Measurements from ENCODE around the gene TAS1R3.
"Not testable (repeated sequence)": the region's sequence is repeated elsewhere in the genome, so short reads cannot be mapped to it uniquely, and the experiment has no call there.

The TAS1R3 gene

DNA sequence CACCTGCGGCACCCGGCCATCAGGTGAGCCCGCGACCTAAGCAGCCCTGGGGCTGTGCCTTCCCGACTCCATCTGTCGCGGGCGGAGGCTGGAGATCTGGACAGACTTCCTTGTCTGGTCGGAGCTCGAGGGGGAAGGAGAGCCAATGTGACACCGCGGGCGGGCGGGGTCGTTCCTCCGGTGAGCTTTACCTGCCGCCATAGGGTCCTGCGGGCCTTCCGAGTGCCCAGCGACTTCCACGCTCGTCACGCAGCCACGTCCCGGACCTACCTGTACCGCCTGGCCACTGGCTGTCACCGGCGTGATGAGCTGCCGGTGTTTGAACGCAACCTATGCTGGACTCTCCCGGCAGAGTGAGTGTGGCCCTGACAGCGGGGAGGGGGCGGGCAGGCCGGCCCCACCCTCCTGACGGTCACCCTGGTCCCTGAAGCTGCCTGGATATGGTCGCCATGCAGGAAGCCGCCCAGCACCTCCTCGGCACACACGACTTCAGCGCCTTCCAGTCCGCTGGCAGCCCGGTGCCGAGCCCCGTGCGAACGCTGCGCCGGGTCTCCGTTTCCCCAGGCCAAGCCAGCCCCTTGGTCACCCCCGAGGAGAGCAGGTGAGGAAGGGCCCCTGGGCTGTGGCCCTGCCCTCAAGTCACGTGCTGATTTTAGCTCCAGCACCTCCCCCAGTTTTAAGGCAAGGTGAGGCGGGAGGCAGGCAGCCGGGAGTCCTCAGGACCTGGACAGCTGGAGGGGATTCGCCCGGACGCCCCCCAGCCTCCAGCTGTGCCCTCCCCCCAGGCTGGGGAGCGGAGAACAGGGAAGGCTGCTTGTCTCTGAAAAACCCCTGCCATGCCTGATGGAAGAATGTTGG, 21.6 kb upstream of the TAS1R3 start:
- no peak for DNase-seq

DNA sequence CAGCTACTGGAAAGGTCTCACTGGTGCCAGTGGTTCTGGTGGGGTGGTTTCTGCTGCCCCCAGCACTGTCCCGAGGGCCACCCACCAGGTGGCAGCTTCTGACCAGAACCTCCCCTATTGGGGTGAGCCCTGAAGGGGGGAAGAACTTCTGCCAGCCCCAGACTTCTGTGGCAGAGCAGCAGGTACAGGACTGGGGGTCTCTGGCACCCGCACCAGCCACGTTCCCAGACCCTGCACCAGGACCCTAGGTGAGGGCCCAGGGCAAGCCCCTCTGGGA, 21.0 kb upstream of the TAS1R3 start:
- no peak for DNase-seq

DNA sequence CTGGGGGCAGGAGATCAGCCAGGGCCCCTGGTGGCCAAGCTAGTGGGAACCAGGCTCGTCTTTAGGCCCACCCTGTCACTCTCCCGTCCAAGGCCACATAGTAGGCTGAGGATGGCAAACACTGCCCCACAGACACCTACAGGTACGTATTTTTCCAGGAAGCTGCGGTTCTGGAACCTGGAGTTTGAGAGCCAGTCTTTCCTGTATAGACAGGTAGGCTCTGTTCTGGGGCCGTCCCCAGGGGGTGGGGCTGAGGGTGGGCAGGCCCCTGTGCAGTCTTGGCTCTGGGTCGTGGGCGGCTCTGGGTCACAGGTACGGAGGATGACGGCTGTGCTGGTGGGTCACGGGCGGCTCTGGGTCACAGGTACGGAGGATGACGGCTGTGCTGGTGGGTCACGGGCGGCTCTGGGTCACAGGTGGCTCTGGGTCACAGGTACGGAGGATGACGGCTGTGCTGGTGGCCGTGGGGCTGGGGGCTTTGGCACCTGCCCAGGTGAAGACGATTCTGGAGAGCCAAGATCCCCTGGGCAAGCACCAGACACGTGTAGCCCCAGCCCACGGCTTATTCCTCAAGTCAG, 20.5 kb upstream of the TAS1R3 start:
- no peak for DNase-seq

DNA sequence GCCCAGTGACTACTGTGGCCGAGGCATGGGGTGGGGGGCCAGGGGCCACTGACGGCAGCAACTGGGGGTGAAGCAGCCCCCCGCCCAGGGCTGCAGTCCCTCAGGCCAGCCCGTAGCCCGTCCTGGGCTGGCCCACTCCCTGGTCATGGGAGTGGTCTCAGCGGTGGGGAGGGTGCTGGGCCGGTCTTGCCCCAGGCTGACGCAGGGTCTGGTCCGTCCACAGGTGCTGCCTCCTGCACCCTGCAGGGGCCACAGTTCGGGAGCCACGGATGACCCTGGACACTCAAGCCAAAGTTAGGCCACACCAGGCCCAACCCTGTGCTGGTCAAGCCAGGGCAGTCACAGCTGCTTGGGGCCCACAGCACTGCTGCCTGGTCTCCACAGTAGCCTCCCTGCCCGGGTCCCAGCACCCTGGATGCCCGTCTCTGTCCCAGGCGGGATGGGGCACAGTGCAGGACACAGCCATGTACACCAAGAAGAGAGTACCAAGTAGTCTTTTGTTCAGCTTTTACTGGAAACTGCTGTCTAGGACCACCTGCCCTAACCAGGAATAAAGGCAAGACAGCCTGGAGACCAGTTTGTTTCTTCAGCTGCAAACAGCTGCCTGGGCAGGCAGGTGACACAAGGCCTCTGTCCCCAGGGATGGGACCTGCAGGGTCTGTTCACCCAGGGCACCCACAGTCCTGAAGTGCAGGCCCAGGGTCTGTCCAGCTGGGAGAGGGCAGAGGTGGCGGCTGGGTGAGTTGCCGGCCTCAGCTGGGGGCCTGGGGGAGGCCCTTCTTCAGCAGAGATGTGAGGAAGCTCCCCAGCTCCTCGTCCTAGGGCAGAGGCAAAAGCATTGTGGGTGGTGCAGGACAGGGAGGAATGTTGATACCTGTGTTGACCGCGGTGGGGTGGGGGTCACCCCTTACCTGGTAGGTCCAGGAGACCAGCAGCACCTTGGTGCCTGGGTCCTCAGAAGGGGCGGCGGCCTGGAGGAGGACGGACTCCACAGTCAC, 19.7 kb upstream of the TAS1R3 start:
- DNase-seq, result no peak

DNA sequence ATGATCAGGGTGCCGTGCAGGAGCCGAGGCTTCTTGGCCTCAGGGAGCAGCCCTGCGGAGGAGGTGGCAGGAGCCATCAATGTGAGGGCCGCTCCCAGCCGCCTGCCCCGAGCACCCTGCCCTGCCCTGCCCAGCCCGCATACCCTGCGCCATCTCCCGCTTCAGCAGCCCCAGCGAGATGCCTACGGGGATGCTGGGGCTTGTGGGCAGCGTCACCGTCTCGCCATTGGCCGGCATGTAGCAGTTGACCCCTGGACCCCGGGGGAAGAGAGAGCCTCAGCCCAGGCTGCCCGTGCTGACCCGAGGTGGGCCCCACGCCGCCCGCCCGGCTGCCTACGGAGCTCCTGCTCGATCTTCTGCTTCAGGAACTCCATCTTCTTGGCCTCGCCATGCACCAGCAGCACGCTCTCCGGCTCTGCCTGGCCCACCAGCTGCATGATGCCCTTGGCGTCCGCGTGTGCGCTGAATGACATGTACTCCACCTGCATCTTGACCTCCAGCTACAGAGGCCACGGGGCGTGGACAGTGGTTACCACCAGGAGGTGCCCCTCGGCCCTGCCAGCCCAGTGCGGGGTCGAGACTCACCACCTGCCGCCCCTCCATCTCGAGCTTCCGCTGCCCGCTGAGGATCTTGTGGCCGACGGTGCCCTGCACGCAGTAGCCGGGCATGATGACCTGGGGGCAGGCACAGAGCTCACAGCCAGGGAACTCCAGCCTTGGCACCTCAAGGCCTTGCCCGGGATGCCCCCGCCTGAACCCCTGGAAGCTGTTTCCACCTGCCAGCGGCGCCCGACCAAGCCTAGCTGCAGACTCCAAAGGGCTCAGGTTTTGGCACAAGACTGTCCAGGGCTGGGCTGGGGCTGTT, 18.4 kb upstream of the TAS1R3 start:
- no peak for DNase-seq

DNA sequence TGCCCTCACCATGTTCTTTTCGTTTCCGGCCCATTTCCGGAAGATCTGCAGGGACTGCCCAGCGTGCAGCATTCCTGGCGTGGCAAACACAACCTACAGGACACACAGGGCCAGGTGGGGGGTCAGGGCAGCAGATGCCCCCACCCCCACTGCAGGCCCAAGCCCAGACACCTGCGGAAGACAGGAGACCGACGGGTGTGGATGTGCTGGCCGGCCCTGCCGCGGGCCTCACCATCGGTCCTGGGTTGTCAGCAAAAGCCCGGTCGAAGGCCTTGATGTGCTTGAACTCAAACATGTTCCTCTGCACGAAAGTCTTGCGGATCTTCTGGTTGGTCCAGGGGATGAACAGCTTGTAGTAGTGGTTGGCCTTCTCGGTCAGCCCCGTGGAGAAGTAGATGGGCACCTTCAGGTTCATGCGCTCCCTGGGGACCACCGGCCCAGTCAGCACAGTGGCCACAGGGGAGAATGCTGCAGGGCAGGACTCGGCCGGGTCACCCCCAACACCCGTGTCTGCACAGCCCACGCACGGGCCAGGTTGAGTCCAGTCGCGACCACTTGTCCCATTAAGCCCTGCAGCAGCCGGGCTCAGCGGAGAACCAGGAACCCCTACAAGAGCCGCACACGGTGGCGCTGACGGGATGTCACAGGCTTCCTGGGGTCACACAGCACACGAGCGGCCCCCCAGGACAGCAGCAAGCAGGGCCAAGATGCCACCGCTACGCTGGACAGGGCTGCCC, 17.4 kb upstream of the TAS1R3 start:
- DNase-seq, result no peak

DNA sequence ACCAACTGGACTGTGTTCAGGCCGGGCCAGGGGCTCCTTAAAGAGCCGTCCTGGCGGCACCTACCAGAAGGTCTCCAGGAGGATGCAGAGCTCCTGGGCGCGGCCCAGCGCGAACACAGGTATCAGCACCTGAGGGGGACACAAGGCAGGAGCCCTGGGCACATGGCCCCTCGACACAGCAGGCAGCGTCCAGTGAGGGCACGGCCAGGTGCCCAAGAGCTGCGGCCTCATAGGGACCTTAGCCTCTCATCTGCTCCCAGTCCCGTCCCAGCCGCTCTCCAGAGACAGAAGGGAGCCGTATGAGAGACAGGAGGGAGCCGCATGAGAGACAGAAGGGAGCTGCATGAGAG, 16.9 kb upstream of the TAS1R3 start:
- no peak for DNase-seq

DNA sequence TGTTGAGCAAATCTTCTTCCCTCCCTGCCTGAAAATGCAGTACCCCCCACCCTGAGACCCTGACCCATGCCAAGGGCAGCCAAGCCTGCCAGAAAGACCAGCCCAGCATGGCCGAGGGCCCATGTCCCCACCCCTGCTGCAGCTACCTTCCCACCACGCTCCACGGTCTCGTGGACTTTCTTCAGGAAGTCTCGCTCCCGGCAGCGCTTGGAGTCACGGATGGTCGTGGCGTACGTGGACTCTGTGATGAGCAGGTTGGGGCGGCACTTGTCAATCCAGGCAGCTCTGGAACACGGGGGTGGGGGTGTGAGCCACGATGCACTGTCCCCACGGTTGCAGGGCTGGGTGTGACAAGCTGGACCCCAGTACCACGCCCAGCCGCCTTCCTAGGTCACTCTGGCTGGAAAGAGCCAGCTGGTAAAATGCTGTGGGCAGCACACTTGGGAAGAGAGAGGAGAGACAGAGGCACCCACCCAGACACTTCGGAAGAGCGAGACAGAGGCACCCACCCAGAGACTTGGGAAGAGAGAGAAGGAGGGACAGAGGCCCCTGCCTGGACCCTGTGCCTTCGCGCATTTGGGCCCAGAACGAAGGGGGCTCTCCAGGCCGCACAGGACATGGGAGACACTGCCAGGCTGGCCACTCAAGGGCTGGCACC, 16.3 kb upstream of the TAS1R3 start:
- no peak for DNase-seq

DNA sequence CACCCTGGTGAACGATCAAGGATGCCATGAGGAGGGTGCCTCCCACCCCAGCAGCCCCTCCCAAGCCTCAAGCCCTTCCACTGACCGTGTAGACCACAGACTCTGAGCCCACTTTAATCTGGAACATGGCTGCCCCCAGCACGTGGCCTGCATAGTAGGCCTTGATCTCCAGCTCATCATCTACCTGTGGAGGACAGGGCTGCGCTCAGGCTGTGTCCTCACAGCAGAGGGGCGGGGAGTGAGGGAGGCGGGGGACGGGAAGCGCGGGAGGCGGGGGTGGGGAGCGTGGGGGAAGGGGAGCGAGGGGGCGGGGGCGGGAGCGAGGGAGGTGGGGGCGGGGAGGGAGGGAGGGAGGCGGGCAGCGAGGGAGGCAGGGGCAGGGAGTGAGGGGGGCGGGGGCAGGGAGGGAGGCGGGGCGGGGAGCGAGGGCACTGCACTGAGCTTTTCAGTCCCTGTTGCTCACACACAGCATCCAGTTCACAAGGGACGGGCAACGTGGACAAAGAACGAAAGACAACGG, 15.6 kb upstream of the TAS1R3 start:
- DNase-seq, result no peak

DNA sequence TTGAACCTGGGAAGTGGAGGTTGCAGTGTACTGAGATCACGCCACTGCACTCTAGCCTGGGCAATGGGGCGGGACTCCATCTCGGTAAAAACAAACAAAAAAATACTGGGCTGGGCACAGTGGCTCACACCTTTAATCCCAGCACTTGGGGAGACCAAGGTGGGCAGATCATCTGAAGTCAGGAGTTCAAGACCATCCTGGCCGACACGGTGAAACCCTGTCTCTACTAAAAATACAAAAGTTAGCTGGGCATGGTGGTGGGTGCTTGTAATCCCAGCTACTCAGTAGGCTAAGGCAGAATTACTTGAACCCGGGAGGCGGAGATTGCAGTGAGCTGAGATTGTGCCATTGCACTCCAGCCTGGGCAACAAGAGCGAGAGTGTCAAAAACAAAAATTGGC, 14.9 kb upstream of the TAS1R3 start:
- DNase-seq, result not testable (repeated sequence)

DNA sequence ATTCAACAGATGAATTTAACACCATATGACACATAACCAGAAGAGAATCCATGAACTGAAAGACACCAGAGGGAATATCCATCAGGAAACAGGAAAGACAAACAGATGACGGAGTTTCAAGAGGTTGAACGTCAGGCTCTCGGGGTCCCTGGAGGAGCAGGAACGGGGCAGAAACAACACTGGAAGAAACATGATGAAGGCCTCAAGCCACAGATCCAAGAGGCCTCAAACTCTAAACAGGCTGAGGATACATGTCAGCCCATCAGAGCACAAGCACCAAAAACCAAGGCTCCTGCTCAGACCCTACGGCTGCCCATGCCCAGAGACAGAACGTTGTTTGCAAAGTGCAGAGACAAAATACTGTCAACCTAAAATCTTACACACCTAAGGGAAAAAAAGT, 13.7 kb upstream of the TAS1R3 start:
- DNase-seq, result no peak

DNA sequence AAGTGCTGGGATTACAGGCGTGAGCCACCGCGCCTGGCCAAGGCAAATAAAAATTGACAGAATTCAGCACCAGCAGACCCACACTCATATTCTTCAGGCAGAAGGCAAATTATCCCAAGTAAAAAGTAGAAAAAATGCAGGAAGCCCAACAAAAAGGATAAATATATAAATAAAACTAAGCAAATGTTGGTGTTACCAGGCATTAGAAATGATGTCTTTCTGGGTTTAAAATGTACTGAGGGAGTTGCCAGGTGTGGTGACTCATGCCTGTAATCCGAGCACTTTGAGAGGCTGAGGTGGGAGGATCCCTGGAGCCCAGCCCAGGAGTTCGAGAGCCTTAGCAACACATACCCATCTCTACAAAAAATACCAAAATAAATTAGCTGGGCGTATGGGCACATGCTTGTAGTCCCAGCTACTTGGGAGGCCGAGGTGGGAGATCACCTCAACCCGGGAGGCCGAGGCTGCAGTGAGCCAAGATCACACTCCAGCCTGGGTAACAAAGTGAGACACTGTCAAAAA, 12.9 kb upstream of the TAS1R3 start:
- no peak for DNase-seq

DNA sequence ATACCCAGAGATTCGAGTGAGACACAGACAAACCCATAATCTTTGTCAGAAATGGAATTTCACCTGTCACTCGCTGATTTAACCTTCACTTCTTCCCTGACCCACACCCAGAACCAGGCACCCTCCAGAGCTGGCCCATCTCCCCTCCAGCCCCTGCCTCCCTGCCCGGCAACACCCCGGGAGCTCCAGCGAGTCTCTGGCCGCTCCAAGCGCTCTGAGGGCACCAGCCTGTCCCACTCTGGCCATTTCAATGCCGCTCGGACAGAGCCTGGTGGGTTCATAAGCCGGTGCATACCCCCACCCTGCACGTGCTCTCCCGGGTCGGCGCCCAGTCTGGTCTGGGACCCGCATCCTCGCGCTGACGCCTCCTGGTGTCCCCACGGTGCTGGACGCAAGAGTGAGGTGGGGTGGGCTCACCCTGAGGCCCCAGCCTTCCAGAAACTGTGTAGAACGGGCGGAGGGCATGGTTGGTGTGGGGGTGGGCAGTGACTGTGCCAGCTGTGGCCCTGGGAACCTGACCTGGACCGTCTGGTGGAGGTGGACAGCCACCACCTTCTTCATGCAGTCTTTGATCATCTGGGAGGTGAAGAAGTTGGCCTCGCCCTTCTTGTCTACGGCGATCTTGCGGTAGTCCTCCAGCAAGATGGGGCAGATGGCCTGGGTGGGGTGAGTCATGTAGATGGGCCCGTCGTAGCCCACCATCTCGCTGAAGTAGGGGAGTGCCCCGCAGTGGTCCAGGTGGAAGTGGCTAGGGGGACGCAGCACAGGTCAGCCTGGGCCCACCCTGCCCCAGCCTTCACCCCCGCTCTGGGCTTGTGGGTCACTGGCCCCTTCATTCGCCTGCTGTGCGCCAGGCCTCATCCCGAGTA, 12.1 kb upstream of the TAS1R3 start:
- no peak for DNase-seq

DNA sequence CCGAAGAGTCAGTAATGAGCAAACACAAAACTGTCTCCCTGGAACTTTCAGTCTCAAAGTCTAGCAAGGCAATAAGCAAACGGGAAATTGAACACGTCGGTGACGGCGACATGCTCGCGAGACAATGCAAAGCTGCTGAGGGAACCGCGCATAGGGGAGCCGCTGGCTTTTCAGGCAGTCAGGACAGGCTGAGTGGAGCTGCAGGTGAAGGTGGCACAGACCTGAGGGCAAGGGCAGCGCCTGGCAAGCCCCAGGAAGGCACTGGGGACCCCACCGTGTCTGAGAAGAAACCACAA, 11.5 kb upstream of the TAS1R3 start:
- no peak for DNase-seq

DNA sequence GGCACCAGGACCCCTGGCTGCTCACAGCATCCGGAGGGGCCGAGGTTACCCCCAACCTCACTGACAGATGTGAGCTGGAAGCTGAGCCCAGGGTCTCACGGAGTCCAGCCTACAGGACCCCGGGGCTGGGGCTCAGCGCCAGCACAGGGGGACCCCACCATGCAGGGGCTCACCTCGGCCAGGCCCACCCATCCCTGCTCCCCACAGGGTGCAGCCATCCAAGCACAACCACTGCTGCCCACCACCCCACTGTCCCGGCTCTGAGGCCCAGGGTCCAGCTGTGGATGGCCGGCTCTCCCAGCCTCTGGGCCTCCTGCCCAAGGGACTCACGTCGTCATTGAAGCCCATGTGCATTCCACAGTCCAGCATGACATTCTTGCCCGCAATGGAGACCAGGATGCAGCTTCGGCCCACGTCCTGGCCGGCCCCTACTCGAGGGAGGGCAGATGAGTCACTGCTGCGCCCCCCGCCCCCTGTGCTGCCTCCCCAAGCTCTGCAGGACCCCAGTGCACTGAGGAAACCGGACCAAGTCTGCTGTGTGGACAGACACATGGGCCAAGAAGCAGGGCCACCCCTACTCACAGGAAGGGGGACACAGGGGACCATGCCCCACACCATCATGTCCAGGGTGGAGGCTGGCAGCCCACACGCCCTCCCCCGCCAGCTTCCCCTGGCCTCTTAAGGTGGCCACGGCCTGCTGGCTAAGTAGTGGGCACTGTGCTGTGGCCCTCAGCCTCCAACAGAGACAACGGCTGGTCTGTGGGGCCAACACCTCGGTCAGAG, 10.2 kb upstream of the TAS1R3 start:
- DNase-seq, result no peak

DNA sequence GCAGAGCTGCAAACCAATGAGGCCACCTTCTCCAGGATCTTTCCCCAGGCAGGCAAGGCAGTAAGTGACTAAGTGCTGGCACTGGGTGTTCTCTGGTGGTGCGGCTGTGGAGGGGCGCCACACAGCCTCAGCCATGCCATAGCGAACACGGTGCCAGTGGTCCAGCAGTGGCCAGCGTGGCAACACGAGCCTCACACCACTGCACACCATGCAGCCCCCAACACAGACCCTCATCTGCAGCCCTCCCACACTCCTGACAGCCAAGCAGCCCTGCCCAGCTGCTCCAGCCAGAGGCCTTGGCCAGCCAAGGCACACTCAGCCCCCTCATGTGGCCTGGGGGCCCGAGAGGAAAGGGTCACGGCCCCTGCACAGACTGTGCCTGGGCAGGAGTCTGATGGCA, 9.6 kb upstream of the TAS1R3 start:
- DNase-seq, result no peak

DNA sequence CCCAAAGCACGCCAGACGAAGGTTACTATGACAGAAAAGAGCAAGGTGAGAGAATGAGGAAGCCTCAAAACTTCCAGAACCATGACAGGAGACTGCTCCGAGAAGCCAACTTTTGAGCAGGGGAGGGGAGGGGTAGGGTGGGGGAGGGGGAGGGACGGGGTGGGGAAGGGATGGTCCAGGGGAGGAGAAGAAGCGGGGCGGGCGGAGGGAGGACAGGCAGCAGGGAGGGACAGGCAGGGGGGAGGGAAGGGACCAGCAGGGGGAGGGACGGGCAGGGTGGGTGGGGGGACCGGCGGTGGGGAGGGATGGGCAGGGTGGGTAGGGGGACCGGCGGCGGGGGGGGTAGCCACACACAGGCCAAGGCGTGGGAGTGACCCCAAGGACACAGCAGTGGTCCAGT, 8.7 kb upstream of the TAS1R3 start:
- DNase-seq, result no peak

DNA sequence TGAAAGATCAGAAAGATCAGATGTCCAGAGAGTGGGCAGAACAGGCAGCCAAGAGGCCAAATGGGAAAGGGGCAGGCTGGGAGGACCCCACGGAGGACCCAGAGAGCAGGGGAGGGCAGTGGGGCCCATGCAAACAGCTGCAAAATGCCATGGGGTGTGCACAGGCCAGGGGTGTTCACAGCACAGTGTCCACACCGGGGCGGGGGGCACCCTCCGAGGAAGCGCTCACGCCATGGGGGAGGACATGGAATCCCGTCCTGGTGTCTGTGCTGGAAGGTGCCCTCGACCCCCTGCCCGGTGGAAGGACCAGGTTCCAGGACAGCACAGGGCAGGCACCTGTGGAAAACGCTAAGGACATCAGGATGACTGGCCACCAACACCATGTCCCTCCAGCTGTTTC, 8.1 kb upstream of the TAS1R3 start:
- DNase-seq, result no peak

DNA sequence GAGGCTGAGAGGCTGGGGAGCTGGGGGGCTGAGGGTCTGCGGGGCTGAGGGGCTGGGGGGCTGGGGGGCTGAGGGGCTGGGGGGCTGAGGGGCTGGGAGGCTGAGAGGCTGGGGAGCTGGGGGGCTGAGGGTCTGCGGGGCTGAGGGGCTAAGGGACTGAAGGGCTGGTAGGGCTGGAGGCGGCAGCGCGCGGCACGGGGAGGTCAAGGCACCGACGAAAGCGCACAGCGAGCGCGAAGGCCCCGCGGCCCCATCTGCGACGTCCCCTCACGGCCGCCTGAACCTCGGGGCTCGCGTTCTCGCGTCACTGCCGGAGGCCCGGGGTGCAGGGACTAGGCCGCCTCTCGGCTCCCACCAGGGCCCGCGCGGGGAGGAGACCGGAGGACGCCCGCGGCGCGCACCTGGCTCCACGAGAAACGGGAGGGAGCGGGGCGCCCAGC, 7.0 kb upstream of the TAS1R3 start:
- no peak for DNase-seq

Data from activated CD4-positive, CD25-positive, alpha-beta regulatory T cell treated with anti-CD3 and anti-CD28 coated beads, Interleukin-2, amount 50 U/mL, for 72 hours (primary cell).